Activated T-cell treated with anti-CD3 and anti-CD28 coated beads, Interleukin-2, amount 50 U/mL, for 48 hours (primary cell): ENCODE measurements around the gene FMOD.
A peak's percentile ranks its signal among the peaks of the same experiment; 100 is the strongest.

Source experiments
- DNase-seq, 2 experiments: peaks; one replicate each; pipeline ENCODE4 v3.0.0-alpha.2; 2020

The FMOD gene

GRCh38 chr1:203360547-203361185 lies 9.7 kb upstream of the FMOD start:
- DNase-seq: no peak

DNA sequence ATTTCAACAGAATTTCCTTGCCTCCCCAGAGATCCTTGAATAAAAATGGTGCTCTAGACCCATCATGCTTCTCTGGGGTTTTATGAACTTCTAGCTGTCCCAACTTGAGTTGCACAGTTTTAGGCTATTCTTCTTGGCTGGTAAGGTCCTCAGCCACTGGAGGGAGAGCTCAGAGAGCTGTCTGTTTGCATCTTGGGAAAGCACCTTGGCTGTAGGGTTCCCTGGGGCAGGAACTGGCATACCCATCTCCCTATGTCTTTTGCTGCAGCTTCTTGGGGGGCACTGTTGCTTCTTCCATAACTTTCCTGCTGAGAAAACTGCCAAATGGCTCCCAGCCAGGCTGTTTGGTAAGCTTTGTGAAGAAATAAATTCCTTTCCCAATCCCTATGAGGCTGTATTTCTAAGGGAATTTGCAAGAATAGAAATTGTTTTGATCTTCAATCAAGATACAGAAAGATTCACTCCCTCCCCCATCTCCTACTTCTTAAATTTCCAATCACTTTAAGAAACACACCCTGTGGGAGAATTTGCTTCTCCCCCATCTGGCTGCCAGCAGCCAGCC lies 8.2 kb upstream of the FMOD start:
- no peak for DNase-seq

GRCh38 chr1:203354246-203354645 lies 3.3 kb upstream of the FMOD start:
- DNase-seq: no peak

- no peak for DNase-seq
These were observed 2.6 kb upstream of the FMOD start for GRCh38 chr1:203353486-203353885.

DNA sequence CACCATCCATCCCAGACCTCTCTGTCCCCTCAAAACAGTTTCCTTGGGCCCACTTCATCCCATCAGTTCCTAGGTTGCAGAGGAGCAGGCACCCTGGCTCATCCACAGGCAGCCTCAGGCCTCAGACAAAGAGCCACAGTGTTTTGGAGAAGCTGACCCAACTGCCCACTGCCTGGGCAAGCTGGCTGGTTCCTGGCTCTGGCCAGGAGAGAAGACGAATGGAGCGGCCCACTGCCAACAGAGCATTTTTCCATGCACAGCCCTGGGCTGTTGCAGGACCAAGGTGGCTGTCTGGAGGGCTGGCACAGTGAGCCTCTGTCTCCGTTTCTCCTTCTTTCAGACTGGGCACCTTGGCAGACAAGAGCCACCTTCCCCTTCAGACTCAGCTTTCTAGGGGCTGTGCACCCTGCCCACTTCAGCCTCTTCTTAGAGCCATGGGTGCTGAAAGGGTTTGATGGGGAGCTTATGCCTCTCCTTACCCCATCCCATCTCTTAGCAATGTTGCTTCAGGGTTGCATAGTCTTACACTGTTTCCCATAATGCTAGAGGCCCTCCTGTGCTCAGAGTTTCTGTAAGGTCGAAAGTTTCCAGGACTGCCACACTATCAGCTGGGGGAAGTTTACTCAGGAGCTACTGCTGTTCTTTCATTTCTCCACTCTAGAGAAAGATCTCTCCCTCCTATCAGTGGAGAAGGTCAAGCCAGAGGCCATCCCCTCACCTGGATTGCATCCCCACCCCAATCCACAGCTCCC lies 973 bp downstream of the FMOD start:
- no peak for DNase-seq

DNA sequence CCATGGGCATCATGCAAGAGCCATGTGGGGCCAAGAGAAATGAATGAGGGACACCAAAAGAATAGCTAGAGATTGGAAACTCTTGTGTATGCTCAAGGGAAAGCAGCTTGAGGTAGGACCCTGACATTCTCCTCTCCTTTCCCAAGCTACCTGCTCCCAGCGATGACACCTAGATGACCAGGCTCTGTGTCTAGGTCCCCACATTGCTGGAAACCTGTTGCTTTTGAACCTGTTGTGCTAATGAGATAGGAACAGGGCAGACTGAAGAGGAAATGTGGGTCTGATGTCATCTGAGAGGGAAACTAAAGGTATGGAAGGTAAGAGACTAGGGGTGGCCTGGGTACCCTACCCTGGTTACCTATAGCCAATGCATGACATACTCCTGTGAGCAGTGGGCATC lies 1.8 kb downstream of the FMOD start:
- DNase-seq: no peak

DNA sequence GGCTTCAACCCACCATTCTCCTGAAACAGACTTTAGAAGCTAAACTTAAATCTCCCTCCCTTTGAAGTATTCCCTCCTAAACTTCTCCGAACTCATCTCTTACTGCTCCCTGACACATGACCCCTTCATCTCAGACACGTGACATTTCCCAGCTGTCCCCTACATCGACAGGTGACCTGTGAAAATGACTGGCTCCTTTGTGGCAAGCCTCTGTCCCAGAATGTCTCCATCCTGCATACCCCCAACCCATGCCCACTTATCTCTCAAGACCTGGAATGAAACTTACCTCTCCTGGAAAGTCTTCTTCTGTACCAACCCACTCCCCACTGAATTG lies 4.2 kb downstream of the FMOD start:
- no peak for DNase-seq

DNA sequence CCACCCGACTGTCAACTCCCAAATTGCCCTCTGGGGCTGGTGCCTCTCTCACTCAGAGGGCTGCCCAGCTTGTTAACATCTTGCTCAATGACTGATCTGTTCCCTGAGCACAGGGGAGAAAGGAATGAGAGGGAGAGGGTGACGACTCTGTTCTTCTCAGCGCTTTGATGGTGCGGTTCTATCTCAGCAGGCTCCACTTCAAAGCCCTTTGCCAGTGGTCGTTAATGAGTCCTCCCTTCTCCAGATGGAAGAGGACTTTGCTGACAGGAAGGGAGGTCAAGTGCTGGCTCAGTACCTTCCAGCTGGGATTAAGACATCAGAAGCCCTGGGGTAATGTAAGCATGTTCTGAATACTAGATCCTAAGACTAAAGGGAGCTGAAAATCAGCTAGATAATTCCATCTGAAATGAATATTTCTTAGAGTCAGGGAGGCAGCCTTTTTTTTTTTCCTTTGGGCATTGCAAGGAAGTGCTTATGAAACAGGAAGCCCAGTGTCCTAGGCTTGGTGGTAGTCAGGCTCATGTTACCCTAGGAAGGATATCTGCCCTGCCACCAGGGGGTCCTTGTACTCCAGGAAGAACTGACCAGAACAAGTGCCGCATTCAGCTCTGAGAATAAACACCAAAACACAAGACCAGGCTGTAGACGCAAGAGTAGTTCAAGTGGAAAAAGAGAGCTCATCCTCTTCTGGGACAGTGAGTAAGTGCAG lies 4.7 kb downstream of the FMOD start:
- DNase-seq: no peak

GRCh38 chr1:203343956-203344754 lies 6.8 kb downstream of the FMOD start:
- no peak for DNase-seq

GRCh38 chr1:203342192-203342940 lies 8.6 kb downstream of the FMOD start:
- DNase-seq: peak; percentile 70 to 71

DNA sequence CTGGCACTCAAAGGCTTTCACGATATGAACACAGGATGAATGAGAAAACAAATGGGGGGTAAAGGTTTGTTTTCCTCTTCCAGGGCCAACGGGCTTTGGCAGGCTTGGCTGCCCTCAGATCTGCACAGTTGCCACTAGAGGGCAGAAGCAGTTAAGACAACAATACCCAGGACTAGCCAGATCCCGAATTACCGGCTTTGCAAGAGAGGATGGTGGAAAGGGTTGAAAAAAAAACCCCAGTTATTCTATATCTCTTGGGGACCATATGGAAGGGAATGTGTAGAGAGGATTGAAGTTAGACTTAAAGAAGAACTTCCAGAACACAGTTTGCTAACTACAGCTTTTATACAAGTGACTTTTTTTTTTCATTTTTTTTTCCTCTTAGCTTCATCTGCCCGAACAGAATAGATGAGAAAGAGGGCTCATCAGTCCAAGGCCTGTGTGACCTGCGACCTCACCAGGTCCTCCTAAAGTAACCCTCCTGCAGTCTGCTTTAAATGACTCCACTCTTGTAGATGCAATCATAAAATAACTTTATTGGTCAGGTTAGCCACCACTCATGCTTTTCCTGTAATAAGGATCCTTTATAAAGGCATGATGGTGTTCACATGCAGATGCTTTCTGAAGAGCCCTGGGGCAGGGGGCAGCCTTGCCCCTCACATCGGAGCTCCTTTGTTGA lies 10.7 kb downstream of the FMOD start:
- peak; percentile 63 to 67 for DNase-seq

DNA sequence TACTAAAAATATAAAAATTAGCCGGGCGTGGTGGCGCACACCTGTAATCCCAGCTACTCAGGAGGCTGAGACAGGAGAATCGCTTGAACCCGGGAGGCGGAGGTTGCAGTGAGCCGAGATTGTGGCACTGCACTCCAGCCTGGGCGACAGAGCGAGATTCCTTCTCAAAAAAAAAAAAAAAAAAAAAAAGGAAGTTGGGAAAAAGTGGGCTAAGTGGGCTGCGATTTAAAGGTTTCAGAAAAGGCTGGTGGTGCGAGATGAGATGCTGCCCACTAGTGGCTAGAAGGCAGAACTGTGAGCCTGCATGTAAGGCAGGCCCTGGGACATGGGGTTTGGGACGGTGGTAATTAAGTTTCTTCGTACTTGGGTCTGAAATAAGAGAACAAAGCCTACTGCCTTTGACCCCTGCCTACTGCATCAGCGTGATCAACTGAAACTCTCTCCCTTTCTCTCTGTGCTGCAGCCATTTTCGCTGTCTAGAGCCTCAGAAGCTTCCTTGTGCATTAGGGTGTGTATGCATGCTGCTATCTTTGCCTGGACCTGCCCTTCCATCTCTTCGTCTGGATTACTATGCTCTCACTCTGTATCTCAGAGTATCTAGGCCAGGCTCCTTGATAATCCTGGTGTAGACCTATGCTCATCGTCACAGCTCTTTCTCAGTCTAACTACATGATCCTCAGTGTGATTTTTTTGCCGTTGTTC lies 12.4 kb downstream of the FMOD start:
- DNase-seq: peak; percentile 55 to 65

GRCh38 chr1:203336097-203336496 lies 14.8 kb downstream of the FMOD start:
- no peak for DNase-seq

DNA sequence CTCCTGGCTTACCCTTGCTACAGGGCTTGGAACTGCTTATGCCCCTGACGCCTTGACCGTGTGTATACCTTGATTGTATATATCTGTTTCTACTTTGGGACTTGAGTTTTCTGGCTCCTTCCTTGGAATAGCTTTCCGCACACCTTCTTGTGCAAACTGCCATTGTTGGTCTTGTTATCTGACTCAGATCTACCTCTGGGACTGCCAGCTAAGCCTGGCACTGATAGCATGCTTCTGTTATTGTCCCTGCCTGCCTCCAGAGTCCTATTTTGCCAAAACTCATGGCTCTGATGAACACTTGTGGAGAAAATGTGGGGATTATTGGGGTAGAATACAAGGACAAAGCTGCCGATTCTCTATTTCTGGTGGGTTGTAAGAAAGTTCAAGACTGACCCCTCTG lies 15.4 kb downstream of the FMOD start:
- no peak for DNase-seq

- DNase-seq: no peak
These were observed 19.7 kb downstream of the FMOD start for GRCh38 chr1:203331224-203331623.

GRCh38 chr1:203328714-203329122 lies 22.2 kb downstream of the FMOD start:
- DNase-seq: no peak

GRCh38 chr1:203327684-203328457 lies 23.1 kb downstream of the FMOD start:
- no peak for DNase-seq

DNA sequence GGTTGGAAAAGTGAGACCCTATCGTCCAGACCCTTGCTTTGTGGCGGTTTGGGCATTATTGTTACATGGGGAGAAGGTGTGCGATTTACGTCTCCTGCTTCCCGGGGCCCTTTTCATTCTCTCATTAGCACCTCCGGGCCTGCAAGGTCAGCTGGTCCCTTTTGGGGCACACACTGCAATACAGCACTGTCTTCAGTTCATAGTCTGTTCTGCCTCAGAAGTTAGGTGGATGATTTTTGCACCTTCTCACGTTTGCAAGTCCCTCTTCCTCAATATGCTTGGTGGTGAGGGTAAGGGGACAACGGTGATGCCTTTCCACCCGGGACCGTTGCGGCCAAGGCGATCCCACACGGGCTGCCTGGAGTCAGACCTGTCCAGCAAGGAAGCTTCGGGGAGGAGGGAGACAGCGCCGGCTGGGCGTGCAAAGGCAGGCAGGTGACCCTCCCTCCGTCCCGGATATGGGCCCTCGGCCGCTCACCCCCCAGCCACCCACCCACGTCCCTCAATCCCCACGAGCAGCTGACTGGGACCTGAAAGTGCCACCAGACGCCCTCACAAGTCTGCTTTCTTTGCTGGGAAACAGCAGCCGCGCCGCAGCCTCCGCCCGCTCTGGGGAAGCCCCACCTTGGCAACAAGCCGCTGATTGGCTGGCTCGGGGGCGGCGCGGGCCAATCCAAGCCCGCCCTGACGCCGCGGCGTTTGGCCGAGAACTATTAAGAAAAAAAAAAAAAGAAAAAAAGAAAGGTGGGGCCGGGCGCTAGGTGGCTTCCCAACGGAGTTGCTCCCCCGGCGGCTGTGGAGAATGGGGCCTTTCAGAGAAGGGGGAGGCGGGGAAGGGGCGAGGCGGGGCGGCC lies 23.9 kb downstream of the FMOD start:
- DNase-seq: peak; percentile 93 to 95

- DNase-seq: no peak
These were observed 25.4 kb downstream of the FMOD start for GRCh38 chr1:203325418-203326091.
